HG03575 (cell line): ENCODE data around the gene LHFPL3.

Source experiments
- ATAC-seq: cut with Tn5 transposase; IDR thresholded peaks from one replicate; pipeline ENCODE4 v1.9.1; 2021; ENCODE audit not compliant: unreplicated experiment, insufficient number of reproducible peaks, low FRiP score; ENCODE audit errors: extremely low read depth

LHFPL3 gene

GRCh38 chr7:104363355-104363754, 35.0 kb downstream of the LHFPL3 start:
- ATAC-seq: no peak

- ATAC-seq: no peak
These were observed 38.0 kb downstream of the LHFPL3 start for GRCh38 chr7:104366390-104366789.

GRCh38 chr7:104367926-104368325, 39.5 kb downstream of the LHFPL3 start:
- ATAC-seq: no peak

- no peak for ATAC-seq
These were observed 43.0 kb downstream of the LHFPL3 start for GRCh38 chr7:104371216-104371979.

GRCh38 chr7:104371980-104372357, 43.6 kb downstream of the LHFPL3 start:
- no peak for ATAC-seq

GRCh38 chr7:104382616-104383015, 54.2 kb downstream of the LHFPL3 start:
- ATAC-seq: no peak

- no peak for ATAC-seq
These were observed 58.5 kb downstream of the LHFPL3 start for GRCh38 chr7:104386943-104387342.

- ATAC-seq: no peak
These were observed 59.8 kb downstream of the LHFPL3 start for GRCh38 chr7:104388222-104388621.

- no peak for ATAC-seq
These were observed 66.8 kb downstream of the LHFPL3 start for GRCh38 chr7:104395162-104395561.

- ATAC-seq: no peak
These were observed 69.0 kb downstream of the LHFPL3 start for GRCh38 chr7:104397442-104397841.

GRCh38 chr7:104408371-104408770, 80.0 kb downstream of the LHFPL3 start:
- ATAC-seq: no peak

GRCh38 chr7:104410742-104411141, 82.3 kb downstream of the LHFPL3 start:
- no peak for ATAC-seq

GRCh38 chr7:104412911-104413310, 84.5 kb downstream of the LHFPL3 start:
- ATAC-seq: no peak

GRCh38 chr7:104414216-104414615, 85.8 kb downstream of the LHFPL3 start:
- ATAC-seq: no peak

- no peak for ATAC-seq
These were observed 87.3 kb downstream of the LHFPL3 start for GRCh38 chr7:104415700-104416099.

- ATAC-seq: no peak
These were observed 88.5 kb downstream of the LHFPL3 start for GRCh38 chr7:104416866-104417393.

- no peak for ATAC-seq
These were observed 103.5 kb downstream of the LHFPL3 start for GRCh38 chr7:104431930-104432329.

GRCh38 chr7:104434129-104434528, 105.7 kb downstream of the LHFPL3 start:
- no peak for ATAC-seq

GRCh38 chr7:104442481-104442880, 114.1 kb downstream of the LHFPL3 start:
- no peak for ATAC-seq

GRCh38 chr7:104444017-104444416, 115.6 kb downstream of the LHFPL3 start:
- ATAC-seq: no peak

- ATAC-seq: no peak
These were observed 117.0 kb downstream of the LHFPL3 start for GRCh38 chr7:104445393-104445792.
